ENCODE measurements around the gene TPSB2.
"Not testable (repeated sequence)": the region's sequence is repeated elsewhere in the genome, so short reads cannot be mapped to it uniquely, and the experiment has no call there.

Gene TPSB2

GRCh38 chr16:1272453-1273198 lies 42.6 kb upstream of the TPSB2 start:
- ATAC-seq, result peak; percentile 34
- no peak for TF ChIP-seq CSDC2 (CRISPR knock-in tag; IDR thresholded peaks at IDR 0.05)

- TF ChIP-seq TSHZ2 (CRISPR knock-in tag; IDR thresholded peaks at IDR 0.05), result 0 out of 2 replicates have a peak, but pooled peaks have one; percentile 29
- TF ChIP-seq TCF4 (CRISPR knock-in tag; IDR thresholded peaks at IDR 0.05; ENCODE audit: borderline replicate concordance), result peak; percentile 42; the same call in 1 of the 2 replicates
- ATAC-seq, result peak; percentile 67
Measured at GRCh38 chr16:1271724-1272413, 41.9 kb upstream of the TPSB2 start.

GRCh38 chr16:1271380-1271723 lies 41.4 kb upstream of the TPSB2 start:
- ATAC-seq, result no peak
- TF ChIP-seq ARNTL (CRISPR knock-in tag; IDR thresholded peaks at IDR 0.05; ENCODE audit: borderline replicate concordance, low read depth) (no peak), ESRRG (CRISPR knock-in tag; IDR thresholded peaks at IDR 0.05) (no peak), BACH2 (CRISPR knock-in tag; IDR thresholded peaks at IDR 0.05; ENCODE audit: borderline replicate concordance) (no peak), PPARA (CRISPR knock-in tag; IDR thresholded peaks at IDR 0.05; ENCODE audit: borderline replicate concordance) (no peak), SNAI2 (CRISPR knock-in tag; IDR thresholded peaks at IDR 0.05) (no peak), ZNF70 (CRISPR knock-in tag; IDR thresholded peaks at IDR 0.05) (no peak), POU6F1 (CRISPR knock-in tag; IDR thresholded peaks at IDR 0.05; ENCODE audit: borderline replicate concordance, low read depth) (no peak), TSHZ2 (CRISPR knock-in tag; IDR thresholded peaks at IDR 0.05) (no peak), CREB5 (CRISPR knock-in tag; IDR thresholded peaks at IDR 0.05; ENCODE audit: low read depth) (no peak), ZFP30 (CRISPR knock-in tag; IDR thresholded peaks at IDR 0.05) (no peak), ISL1 (CRISPR knock-in tag; IDR thresholded peaks at IDR 0.05) (no peak), ZNF565 (CRISPR knock-in tag; conservative IDR thresholded peaks at IDR 0.05; ENCODE audit: low read depth) (no peak), ZC3H10 (CRISPR knock-in tag; IDR thresholded peaks at IDR 0.05) (no peak), ZFP3 (CRISPR knock-in tag; IDR thresholded peaks at IDR 0.05) (no peak), CSRNP3 (CRISPR knock-in tag; IDR thresholded peaks at IDR 0.05) (no peak), TOX (CRISPR knock-in tag; IDR thresholded peaks at IDR 0.05; ENCODE audit: borderline replicate concordance) (no peak), CSDC2 (CRISPR knock-in tag; IDR thresholded peaks at IDR 0.05) (no peak)

- not testable (repeated sequence) for ATAC-seq
Measured at GRCh38 chr16:1269418-1269817, 39.4 kb upstream of the TPSB2 start.

Measured in SK-N-SH treated with all-trans-retinoic acid at 6 μM for 48 hours (cell line).